HG03439 (cell line): ENCODE measurements around the gene SERPINA5.
"Not testable (repeated sequence)": the region's sequence is repeated elsewhere in the genome, so short reads cannot be mapped to it uniquely, and the experiment has no call there.

Source experiments
- ATAC-seq: cut with Tn5 transposase; IDR thresholded peaks from one replicate; pipeline ENCODE4 v1.9.1; 2021; ENCODE audit warnings: mild to moderate bottlenecking, moderate library complexity; ENCODE audit not compliant: unreplicated experiment

Gene SERPINA5

GRCh38 chr14:94621358-94622134, 40.3 kb downstream of the SERPINA5 start:
- no peak for ATAC-seq

GRCh38 chr14:94622653-94623421, 41.6 kb downstream of the SERPINA5 start:
- ATAC-seq, result no peak

GRCh38 chr14:94623422-94623809, 42.2 kb downstream of the SERPINA5 start:
- no peak for ATAC-seq

- no peak for ATAC-seq
Observed at GRCh38 chr14:94623856-94624499, 42.8 kb downstream of the SERPINA5 start.

GRCh38 chr14:94624537-94625352, 43.5 kb downstream of the SERPINA5 start:
- no peak for ATAC-seq

- no peak for ATAC-seq
Observed at GRCh38 chr14:94625353-94625635, 44.1 kb downstream of the SERPINA5 start.

- ATAC-seq, result no peak
Observed at GRCh38 chr14:94628578-94628977, 47.4 kb downstream of the SERPINA5 start.

- no peak for ATAC-seq
Observed at GRCh38 chr14:94630396-94630795, 49.2 kb downstream of the SERPINA5 start.

- ATAC-seq, result no peak
Observed at GRCh38 chr14:94631050-94631449, 49.8 kb downstream of the SERPINA5 start.

GRCh38 chr14:94631536-94632304, 50.5 kb downstream of the SERPINA5 start:
- ATAC-seq, result no peak

- ATAC-seq, result no peak
Observed at GRCh38 chr14:94632305-94632590, 51.0 kb downstream of the SERPINA5 start.

- ATAC-seq, result no peak
Observed at GRCh38 chr14:94633121-94633520, 51.9 kb downstream of the SERPINA5 start.

- no peak for ATAC-seq
Observed at GRCh38 chr14:94635154-94635553, 53.9 kb downstream of the SERPINA5 start.

GRCh38 chr14:94636744-94637412, 55.7 kb downstream of the SERPINA5 start:
- ATAC-seq, result no peak

- ATAC-seq, result not testable (repeated sequence)
Observed at GRCh38 chr14:94637814-94638213, 56.6 kb downstream of the SERPINA5 start.

- ATAC-seq, result no peak
Observed at GRCh38 chr14:94638339-94638738, 57.1 kb downstream of the SERPINA5 start.

- ATAC-seq, result no peak
Observed at GRCh38 chr14:94638961-94639817, 58.0 kb downstream of the SERPINA5 start.

GRCh38 chr14:94640721-94641631, 59.8 kb downstream of the SERPINA5 start:
- ATAC-seq, result no peak
